GM12878 (cell line): Measurements from ENCODE around the gene ANKS4B. TPM values are rescaled to one million over a fixed set of nuclear protein-coding genes. Genes with fewer than 3 reads are reported as not detected.

Experiments used
- ATAC-seq: fragments of 200-7000 bp; cut with Tn5 transposase; 3 replicates; pipeline ENCODE4 v1.9.1; 2020; ENCODE audit warnings: mild to moderate bottlenecking, moderate library complexity
- BruUV-seq: library from RNA; stranded (reverse); fragments of 400-500 nt; replicated peaks from 2 replicates; lab custom pipeline; 2021; lab: Mats Ljungman, UMichigan
- CTCF ChIA-PET: fragments of 300-600 bp; sonication (Branson Sonifier 250); formaldehyde crosslinking; extraction: SDS; loops from one replicate; lab custom pipeline; 2021; ENCODE audit warnings: inconsistent platforms; lab: Yijun Ruan, JAX
- POLR2A ChIA-PET: fragments of 350-600 bp; formaldehyde crosslinking; extraction: SDS; loops from one replicate; lab custom pipeline; 2021; ENCODE audit warnings: inconsistent platforms; lab: Charles Lee
- RAD21 ChIA-PET: fragments of 300-600 bp; sonication (Branson Sonifier 250); formaldehyde crosslinking; loops from one replicate; lab custom pipeline; 2023; ENCODE audit warnings: antibody characterized with exemption; ENCODE audit not compliant: unreplicated experiment; lab: Charles Lee
- SMC1A ChIA-PET: fragments of 300-600 bp; sonication (Branson Sonifier 250); formaldehyde crosslinking; loops from one replicate; lab custom pipeline; 2023; ENCODE audit not compliant: unreplicated experiment, uncharacterized antibody; lab: Charles Lee
- DNase-seq: peaks from one replicate; pipeline ENCODE4 v3.0.0-alpha.2; 2011; ENCODE audit warnings: low read depth, low spot score
- FAIRE-seq: peaks from 3 replicates; lab custom pipeline; 2011; peaks lifted over from hg19 to GRCh38; lab: Jason Lieb, UNC
- H2AFZ ChIP-seq: 2 replicates; pipeline ENCODE4 v1.6.0; 2011; ENCODE audit warnings: low read depth, low read length, control low read depth; ENCODE audit not compliant: control insufficient read depth
- H3K27ac ChIP-seq: 2 replicates; pipeline ENCODE4 v1.5.1; 2011; ENCODE audit warnings: control low read depth; ENCODE audit not compliant: control insufficient read depth, insufficient read depth
- H3K27me3 ChIP-seq, 2 experiments: replicated peaks in 1 of 2; 2 replicates each; pipeline versions ENCODE4 v1.6.0 to v1.6.1; 2011; ENCODE audit warnings: low read length in 1 of 2; ENCODE audit not compliant: control insufficient read depth in 2 of 2, insufficient read depth in 2 of 2
- H3K36me3 ChIP-seq, 2 experiments: 2 replicates each; pipeline ENCODE4 v1.5.1; 2011; ENCODE audit warnings: low read length in 1 of 2; ENCODE audit not compliant: control insufficient read depth in 2 of 2, insufficient read depth in 2 of 2
- H3K4me1 ChIP-seq: 2 replicates; pipeline ENCODE4 v1.6.1; 2011; ENCODE audit warnings: mild to moderate bottlenecking, low read length, moderate library complexity, mixed read lengths; ENCODE audit not compliant: control insufficient read depth, insufficient read depth
- H3K4me2 ChIP-seq: 2 replicates; pipeline ENCODE4 v1.6.0; 2011; ENCODE audit warnings: control low read depth; ENCODE audit not compliant: control insufficient read depth, insufficient read depth
- H3K4me3 ChIP-seq: fragments of 200-600 bp; sonication (generic); 2 replicates; pipeline ENCODE4 v1.5.1; 2016
- H3K79me2 ChIP-seq: 2 replicates; pipeline ENCODE4 v1.6.0; 2011; ENCODE audit warnings: low read length; ENCODE audit not compliant: control insufficient read depth, insufficient read depth
- H3K9ac ChIP-seq: 2 replicates; pipeline ENCODE4 v1.8.0; 2011; ENCODE audit warnings: low read length, control low read depth, mixed read lengths; ENCODE audit not compliant: control insufficient read depth, insufficient read depth
- H3K9me3 ChIP-seq: replicated peaks from 3 replicates; pipeline ENCODE4 v1.5.1; 2011; ENCODE audit warnings: mild to moderate bottlenecking, low read length; ENCODE audit not compliant: control insufficient read depth, insufficient read depth
- H4K20me1 ChIP-seq: 2 replicates; pipeline ENCODE4 v1.6.0; 2011; ENCODE audit not compliant: control insufficient read depth, insufficient read depth
- ASH2L ChIP-seq: fragments of 300-600, 200-600 bp; sonication (generic); IDR thresholded peaks from 2 replicates; pipeline ENCODE4 v1.6.1; 2017; ENCODE audit warnings: low read depth, mild to moderate bottlenecking, borderline replicate concordance
- BCL11A ChIP-seq: IDR thresholded peaks from 2 replicates; pipeline ENCODE4 v1.6.1; 2011; ENCODE audit warnings: low read depth, low read length
- FOS ChIP-seq: IDR thresholded peaks from 3 replicates; pipeline ENCODE4 v1.6.1; 2011; ENCODE audit warnings: borderline replicate concordance; ENCODE audit not compliant: insufficient read length; ENCODE audit errors: extremely low read depth
- MTA3 ChIP-seq: IDR thresholded peaks from 2 replicates; pipeline ENCODE4 v1.6.1; 2012; ENCODE audit warnings: low read length, inconsistent platforms, borderline replicate concordance
- RCOR1 ChIP-seq: conservative IDR thresholded peaks from 2 replicates; pipeline ENCODE4 v1.6.1; 2012; ENCODE audit warnings: low read depth, low read length, improper control_type of control experiment
- SMAD5 ChIP-seq: IDR thresholded peaks from 2 replicates; pipeline ENCODE4 v1.6.1; 2016; ENCODE audit warnings: antibody characterized with exemption, low read depth
- WGBS: methylation state at CpG from one replicate; pipeline ENCODE4 v1.1.6; 2016; ENCODE audit warnings: low lambda C conversion rate; ENCODE audit not compliant: insufficient replicate concordance, insufficient coverage; ENCODE audit errors: missing lambda C conversion rate; 5-methylcytosine and 5-hydroxymethylcytosine counted together
- in situ Hi-C: fragments of 300-500 bp; cut with MboI; formaldehyde crosslinking; loops from 9 replicates; pipeline ENCODE4 v1.14.3; 2018; ENCODE audit warnings: mixed read lengths
- intact Hi-C: fragments of 100-400 bp; cut with micrococcal nuclease; formaldehyde crosslinking; loops from one replicate; pipeline ENCODE4 v1.14.2; 2022; ENCODE audit not compliant: unreplicated experiment
- polyA plus RNA-seq, 11 experiments: library from polyadenylated mRNA; depleted of rRNA in 4 of 11; unstranded in 6 of 11; stranded (reverse) in 5 of 11; fragments of >200 nt; fragmentation: Nextera tagmentation in 4 of 11; fragmentation: Illumina TruSeq in 1 of 11; extraction: Ambion mirVana in 4 of 11; extraction: Trizol in 1 of 11; gene quantifications; 1 replicate in 1 of 11; 2 replicates in 10 of 11; pipeline versions ENCODE4 v1.2.1 to v1.2.3, GENCODE V29; 2011 to 2016; ENCODE audit warnings: inconsistent platforms in 2 of 11, missing spikeins in 2 of 11, low read depth in 1 of 11
- total RNA-seq, 4 experiments: library from RNA; depleted of rRNA in 3 of 4; stranded (reverse); fragments of >200 nt in 3 of 4; fragmentation: Illumina TruSeq in 1 of 4; extraction: Trizol in 1 of 4; gene quantifications; 2 replicates each; pipeline versions ENCODE4 v1.2.1 to v1.2.3, GENCODE V29; 2013 to 2021
- TF ChIP-seq, protein P1 (sequence below): IDR thresholded peaks from 2 replicates; pipeline ENCODE4 v1.6.1; 2011; ENCODE audit warnings: mild to moderate bottlenecking, low read depth, low read length, moderate library complexity; ENCODE audit not compliant: insufficient replicate concordance

Gene ANKS4B
- total and polyA plus RNA-seq, 10 of the 15 experiments (the other 5 are each of a cell fraction or from before 2014, with no cell fraction given), result 0.01 to 0.11 (median 0.05) TPM; not detected in 6

DNA sequence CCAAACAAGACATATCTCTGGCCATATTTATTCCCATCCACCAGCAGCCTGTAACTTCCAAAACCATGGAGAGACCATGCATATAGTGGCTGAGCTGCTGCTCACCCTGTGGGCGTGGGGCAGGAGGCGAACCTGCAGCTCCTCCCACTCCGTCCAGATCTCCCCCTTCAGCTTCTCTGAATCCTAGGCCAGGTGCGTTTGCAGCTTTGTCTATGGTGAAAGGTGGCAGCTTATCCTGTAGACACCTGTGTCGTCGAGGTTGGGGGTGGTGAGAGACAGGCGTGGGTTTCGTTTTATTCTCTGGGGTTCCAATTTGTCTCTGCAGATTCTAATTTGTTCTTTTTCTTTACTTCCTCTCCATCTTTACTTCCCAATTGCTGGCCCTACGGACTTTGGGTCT lies 9.7 kb upstream of the ANKS4B start:
- Histone ChIP-seq H2AFZ (no peak overlapping the region), H3K9ac (no peak overlapping the region), H3K9me3 (no peaks in the 10 kb centered on the region; the same call in 2 of the 3 replicates), H3K27me3 (no peaks in the 10 kb centered on the region; a peak in 2 of 4 replicates), H3K4me3 (no peak overlapping the region), H3K4me1 (no peaks in the 10 kb centered on the region), H3K4me2 (no peak overlapping the region), H4K20me1 (no peaks in the 10 kb centered on the region), H3K27ac (no peak overlapping the region), H3K36me3 (no peaks in the 10 kb centered on the region), H3K79me2 (no peaks in the 10 kb centered on the region)
- FAIRE-seq (no peak), DNase-seq (no peak), ATAC-seq (no peak)
- ChIA-PET CTCF (no interaction called here), RAD21 (no interaction called here), POLR2A (no interaction called here), SMC1A (interaction anchor here (1.2 kb wide), 1 partner anchor 50 kb away, joined by 3 read pairs; no protein-coding TSS in a partner anchor)
- no peak for TF ChIP-seq FOS
- TF ChIP-seq ASH2L, result no peak
- TF ChIP-seq SMAD5, result no peak
- no peak for TF ChIP-seq MTA3
- no peak for TF ChIP-seq BCL11A
- TF ChIP-seq, protein P1, sequence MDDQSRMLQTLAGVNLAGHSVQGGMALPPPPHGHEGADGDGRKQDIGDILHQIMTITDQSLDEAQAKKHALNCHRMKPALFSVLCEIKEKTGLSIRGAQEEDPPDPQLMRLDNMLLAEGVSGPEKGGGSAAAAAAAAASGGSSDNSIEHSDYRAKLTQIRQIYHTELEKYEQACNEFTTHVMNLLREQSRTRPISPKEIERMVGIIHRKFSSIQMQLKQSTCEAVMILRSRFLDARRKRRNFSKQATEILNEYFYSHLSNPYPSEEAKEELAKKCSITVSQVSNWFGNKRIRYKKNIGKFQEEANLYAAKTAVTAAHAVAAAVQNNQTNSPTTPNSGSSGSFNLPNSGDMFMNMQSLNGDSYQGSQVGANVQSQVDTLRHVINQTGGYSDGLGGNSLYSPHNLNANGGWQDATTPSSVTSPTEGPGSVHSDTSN, result no peak
- TF ChIP-seq RCOR1, result no peak
- in situ Hi-C loops, result no loop called here
- no TSS peak for BruUV-seq
- intact Hi-C loops, result no loop called here
- WGBS, result 33% methylated on average over 9 of the region's 9 CpGs
